ENCODE measurements around the gene THSD7A. TPM values are rescaled to one million over a fixed set of nuclear protein-coding genes. Genes with fewer than 3 reads are reported as not detected.

THSD7A gene
- total and polyA plus RNA-seq, 2 of the 13 experiments (the other 11 are each of a cell fraction or from before 2014, with no cell fraction given), result 0.01 to 0.07 TPM

- DNase-seq (ENCODE audit: low spot score), result no peak
- Histone ChIP-seq H3K4me1 (ENCODE audit: insufficient read depth, low read length) (no peaks in the 10 kb centered on the region), H3K9me3 (ENCODE audit: low read length) (no peaks in the 10 kb centered on the region), H3K27me3 (ENCODE audit: control insufficient read depth in 1 of 2, insufficient read depth in 2 of 2, low read length in 2 of 2) (no peaks in the 10 kb centered on the region), H3K36me3 (replicated peaks in 1 of 2; ENCODE audit: control insufficient read depth in 1 of 2, insufficient read depth in 2 of 2, low read length in 2 of 2) (no peaks in the 10 kb centered on the region), H2AFZ (ENCODE audit: low read length) (no peak overlapping the region), H3K79me2 (ENCODE audit: insufficient read depth, low read length) (no peaks in the 10 kb centered on the region), H3K4me3 (replicated peaks in 1 of 3; ENCODE audit: insufficient read depth in 1 of 3, low read depth in 2 of 3, low read length in 3 of 3) (no peak overlapping the region), H3K27ac (ENCODE audit: extremely low read length, insufficient read depth, low read length) (no peak overlapping the region), H3K4me2 (ENCODE audit: low read depth, low read length) (no peak overlapping the region), H3K9ac (ENCODE audit: insufficient read depth, low read depth, low read length) (no peak overlapping the region), H4K20me1 (ENCODE audit: insufficient read depth, low read length) (no peaks in the 10 kb centered on the region)
- POLR2A ChIA-PET, result no interaction called here
- FAIRE-seq, result no peak
- ATAC-seq, result no peak
- BruUV-seq (replicated peaks), result no TSS peak
- CTCF ChIA-PET (ENCODE audit: low intra/inter-chr PET ratio, low total read pairs), result no interaction called here
- in situ Hi-C loops (cut with HindIII; ENCODE audit: extremely low pct_ligation_motif_present, low pct_unique_long_range_greater_than_20kb) (no loop called here), intact Hi-C loops (cut with micrococcal nuclease; ENCODE audit: unreplicated experiment) (no loop called here)
- no peak for TF ChIP-seq EEA1 (CRISPR knock-in tag; IDR thresholded peaks at IDR 0.05; ENCODE audit: borderline replicate concordance)
- no peak for TF ChIP-seq ZNF580 (CRISPR knock-in tag; IDR thresholded peaks at IDR 0.05; ENCODE audit: borderline replicate concordance, low read depth)
- no peak for TF ChIP-seq CREM (IDR thresholded peaks at IDR 0.05)
- TF ChIP-seq CREM (CRISPR knock-in tag; IDR thresholded peaks at IDR 0.05), result no peak
Measured at GRCh38 chr7:11737723-11738122, 94.3 kb downstream of the THSD7A start.

GRCh38 chr7:11732207-11732606 is 99.8 kb downstream of the THSD7A start:
- Histone ChIP-seq H3K36me3 (replicated peaks in 1 of 2; ENCODE audit: control insufficient read depth in 1 of 2, insufficient read depth in 2 of 2, low read length in 2 of 2) (no peaks in the 10 kb centered on the region), H3K27me3 (ENCODE audit: control insufficient read depth in 1 of 2, insufficient read depth in 2 of 2, low read length in 2 of 2) (no peaks in the 10 kb centered on the region; a peak in 1 of 5 replicates), H3K9me3 (ENCODE audit: low read length) (no peaks in the 10 kb centered on the region), H3K79me2 (ENCODE audit: insufficient read depth, low read length) (no peaks in the 10 kb centered on the region), H3K9ac (ENCODE audit: insufficient read depth, low read depth, low read length) (no peak overlapping the region), H3K4me1 (ENCODE audit: insufficient read depth, low read length) (no peaks in the 10 kb centered on the region), H3K4me3 (replicated peaks in 1 of 3; ENCODE audit: insufficient read depth in 1 of 3, low read depth in 2 of 3, low read length in 3 of 3) (no peak overlapping the region), H4K20me1 (ENCODE audit: insufficient read depth, low read length) (no peaks in the 10 kb centered on the region), H2AFZ (ENCODE audit: low read length) (no peak overlapping the region), H3K4me2 (ENCODE audit: low read depth, low read length) (no peak overlapping the region), H3K27ac (ENCODE audit: extremely low read length, insufficient read depth, low read length) (no peak overlapping the region)
- BruUV-seq (replicated peaks), result no TSS peak
- intact Hi-C loops (cut with micrococcal nuclease; ENCODE audit: unreplicated experiment) (no loop called here), in situ Hi-C loops (cut with HindIII; ENCODE audit: extremely low pct_ligation_motif_present, low pct_unique_long_range_greater_than_20kb) (no loop called here)
- 22% methylated on average over 4 of the region's 4 CpGs for WGBS (ENCODE audit: low lambda C conversion rate)
- ChIA-PET POLR2A (no interaction called here), CTCF (ENCODE audit: low intra/inter-chr PET ratio, low total read pairs) (no interaction called here)
- no peak for DNase-seq (ENCODE audit: low spot score)
- no peak for FAIRE-seq
- ATAC-seq, result no peak
- TF ChIP-seq KDM5B (CRISPR knock-in tag; IDR thresholded peaks at IDR 0.05; ENCODE audit: borderline replicate concordance) (no peak), TFDP1 (CRISPR knock-in tag; IDR thresholded peaks at IDR 0.05; ENCODE audit: borderline replicate concordance) (no peak), SKIL (CRISPR knock-in tag; IDR thresholded peaks at IDR 0.05; ENCODE audit: borderline replicate concordance) (no peak), SP2 (CRISPR knock-in tag; IDR thresholded peaks at IDR 0.05) (no peak), XRCC5 (optimal IDR thresholded peaks at IDR 0.05; ENCODE audit: low read length) (no peak), TRAFD1 (CRISPR knock-in tag; IDR thresholded peaks at IDR 0.05; ENCODE audit: borderline replicate concordance) (no peak), TCF12 (IDR thresholded peaks at IDR 0.05) (no peak), TCF12 (CRISPR knock-in tag; IDR thresholded peaks at IDR 0.05) (no peak), ZNF136 (CRISPR knock-in tag; IDR thresholded peaks at IDR 0.05; ENCODE audit: low read depth) (no peak), MAFG (CRISPR knock-in tag; IDR thresholded peaks at IDR 0.05) (no peak), ZSCAN31 (CRISPR knock-in tag; IDR thresholded peaks at IDR 0.05; ENCODE audit: low read depth) (no peak), ZMYM3 (CRISPR knock-in tag; IDR thresholded peaks at IDR 0.05) (no peak)
